GM12872 (cell line): ENCODE results near the gene HTATIP2.

ENCODE experiments used
- TF ChIP-seq, protein P1 (sequence below): IDR thresholded peaks from 3 replicates; pipeline ENCODE4 v1.5.1; 2011; ENCODE audit warnings: low read depth, mild to moderate bottlenecking, low read length, moderate library complexity; ENCODE audit not compliant: insufficient read depth

Gene HTATIP2

DNA sequence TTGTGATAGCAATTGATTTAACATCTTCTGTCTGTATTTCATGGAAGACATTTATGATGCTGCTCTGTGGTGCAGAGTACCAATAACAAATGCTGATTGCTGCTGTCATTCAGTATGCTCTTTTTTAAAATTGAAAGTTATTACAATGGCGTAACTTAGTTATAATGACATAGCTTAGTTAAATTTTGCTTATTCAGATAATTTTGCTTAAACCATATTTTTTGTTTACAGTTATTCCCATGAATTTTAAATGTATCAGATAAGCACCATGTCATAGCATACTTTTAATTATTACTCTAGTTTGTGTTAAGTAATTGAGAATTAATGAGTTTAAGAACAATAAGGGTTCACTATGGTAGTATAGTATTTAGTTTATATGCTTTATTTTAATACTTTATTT is 39.5 kb downstream of the HTATIP2 start:
- TF ChIP-seq, protein P1, sequence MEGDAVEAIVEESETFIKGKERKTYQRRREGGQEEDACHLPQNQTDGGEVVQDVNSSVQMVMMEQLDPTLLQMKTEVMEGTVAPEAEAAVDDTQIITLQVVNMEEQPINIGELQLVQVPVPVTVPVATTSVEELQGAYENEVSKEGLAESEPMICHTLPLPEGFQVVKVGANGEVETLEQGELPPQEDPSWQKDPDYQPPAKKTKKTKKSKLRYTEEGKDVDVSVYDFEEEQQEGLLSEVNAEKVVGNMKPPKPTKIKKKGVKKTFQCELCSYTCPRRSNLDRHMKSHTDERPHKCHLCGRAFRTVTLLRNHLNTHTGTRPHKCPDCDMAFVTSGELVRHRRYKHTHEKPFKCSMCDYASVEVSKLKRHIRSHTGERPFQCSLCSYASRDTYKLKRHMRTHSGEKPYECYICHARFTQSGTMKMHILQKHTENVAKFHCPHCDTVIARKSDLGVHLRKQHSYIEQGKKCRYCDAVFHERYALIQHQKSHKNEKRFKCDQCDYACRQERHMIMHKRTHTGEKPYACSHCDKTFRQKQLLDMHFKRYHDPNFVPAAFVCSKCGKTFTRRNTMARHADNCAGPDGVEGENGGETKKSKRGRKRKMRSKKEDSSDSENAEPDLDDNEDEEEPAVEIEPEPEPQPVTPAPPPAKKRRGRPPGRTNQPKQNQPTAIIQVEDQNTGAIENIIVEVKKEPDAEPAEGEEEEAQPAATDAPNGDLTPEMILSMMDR = no peak

DNA sequence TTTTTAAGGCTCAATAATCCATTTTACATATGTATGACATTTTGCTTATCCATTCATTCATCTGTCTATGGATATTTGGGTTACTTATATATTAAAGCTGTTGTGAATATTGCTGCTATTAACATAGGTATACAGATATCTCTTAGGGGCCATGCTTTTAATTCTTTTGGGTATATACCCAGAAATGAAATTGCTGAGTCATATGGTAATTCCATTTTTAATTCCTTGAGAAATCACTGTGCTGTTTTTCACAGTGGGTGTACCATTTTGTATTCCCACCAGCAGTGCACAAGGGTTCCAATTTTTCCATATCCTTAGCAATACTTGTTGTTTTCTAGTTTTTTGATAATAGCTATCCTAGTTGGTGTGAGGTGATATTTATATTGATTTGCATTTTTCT is 43.0 kb downstream of the HTATIP2 start:
- TF ChIP-seq, protein P1 = no peak

DNA sequence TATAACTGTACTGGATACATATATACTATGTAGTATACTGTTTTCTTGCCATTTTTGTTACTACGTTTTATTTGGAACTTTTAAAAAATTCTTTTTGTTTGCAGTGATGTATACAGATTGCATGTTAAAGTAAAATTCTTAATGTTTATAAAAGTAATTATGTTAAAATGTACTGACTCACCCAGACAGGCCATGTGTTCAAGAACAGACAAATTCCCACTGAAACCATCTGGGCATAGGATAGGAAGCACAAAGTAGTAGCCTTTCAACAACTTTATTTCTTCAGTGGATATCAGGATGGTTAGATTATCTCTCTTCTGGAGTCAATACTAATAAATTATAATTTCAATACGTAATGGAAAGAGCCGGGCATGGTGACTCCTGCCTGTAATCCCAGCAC is 43.8 kb downstream of the HTATIP2 start:
- TF ChIP-seq, protein P1 = no peak

DNA sequence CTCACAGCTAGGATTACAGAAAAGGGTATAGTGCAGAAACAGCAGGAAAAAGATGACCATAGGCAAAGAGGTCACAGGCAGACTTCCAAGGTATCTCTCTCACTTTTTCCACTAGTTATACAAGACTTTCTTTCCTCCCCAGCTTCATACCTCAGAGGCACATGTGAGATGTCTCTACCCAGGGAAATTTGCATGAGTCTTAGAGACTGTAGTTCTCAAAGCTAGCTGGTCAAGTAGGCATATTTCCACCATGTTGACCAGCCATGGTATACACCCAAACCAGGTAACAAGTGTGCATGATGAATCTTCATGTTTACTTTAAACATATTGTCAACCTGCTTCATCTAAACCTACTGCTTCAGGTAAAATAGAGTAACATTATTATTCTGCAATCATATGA is 51.9 kb downstream of the HTATIP2 start:
- TF ChIP-seq, protein P1 = no peak

DNA sequence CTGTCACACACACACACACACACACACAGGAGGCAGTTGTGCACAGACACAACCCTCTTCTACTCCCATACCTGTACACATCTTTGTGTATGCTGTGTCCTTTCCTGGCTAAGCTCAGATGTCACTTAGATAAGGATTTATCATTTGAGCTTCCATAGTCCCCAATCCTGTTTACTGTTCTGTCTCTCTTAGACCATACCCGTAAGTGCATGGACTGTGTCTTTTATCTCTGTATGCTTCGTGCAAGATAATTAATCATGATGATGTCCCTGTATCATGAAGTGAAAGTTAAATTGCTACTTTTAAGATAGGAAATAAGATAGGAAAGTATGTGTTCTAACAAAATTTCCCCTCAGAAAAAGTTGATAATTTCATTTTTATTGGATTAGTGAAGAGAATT is 54.3 kb downstream of the HTATIP2 start:
- TF ChIP-seq, protein P1 = no peak

DNA sequence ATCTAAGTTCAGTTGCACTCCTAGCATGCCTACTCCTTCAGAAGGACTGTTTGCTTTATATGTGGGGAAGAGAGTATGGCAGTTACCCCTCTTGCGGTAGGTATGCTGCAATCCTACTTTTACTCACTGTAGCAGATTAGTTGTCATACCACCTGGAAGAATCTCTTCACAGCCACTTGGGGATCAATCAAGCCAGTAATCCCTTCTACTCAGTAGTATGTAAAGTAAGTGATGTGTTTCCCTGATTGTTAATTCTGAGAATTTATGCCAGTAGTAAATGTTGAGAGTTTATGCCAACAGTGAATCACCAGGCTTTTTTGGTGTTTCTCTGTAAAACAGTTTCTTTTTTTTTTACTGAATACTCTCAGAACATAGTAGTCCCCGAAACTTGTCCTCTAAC is 58.4 kb downstream of the HTATIP2 start:
- TF ChIP-seq, protein P1 = no peak

DNA sequence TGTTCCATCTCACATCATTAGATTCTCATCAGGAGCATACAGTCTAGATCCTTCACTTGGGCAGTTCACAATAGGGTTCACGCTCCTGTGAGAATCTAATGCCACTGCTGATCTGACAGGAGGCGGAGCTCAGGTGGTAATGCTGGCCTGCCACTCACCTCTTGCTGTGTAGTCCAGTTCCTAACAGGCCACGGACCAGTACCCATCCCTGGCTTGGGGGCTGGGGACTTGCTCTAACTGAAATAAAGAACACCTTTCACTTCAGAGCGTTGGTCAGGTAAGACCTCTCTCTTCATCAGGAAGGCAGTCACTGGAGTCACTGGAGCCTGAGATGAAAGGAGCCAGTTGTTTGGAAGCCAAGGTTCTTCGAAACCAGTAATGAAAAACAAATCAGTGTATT is 65.7 kb downstream of the HTATIP2 start:
- TF ChIP-seq, protein P1 = no peak
